Measurements from ENCODE around the gene CEP70.
"Not testable (repeated sequence)": the region's sequence is repeated elsewhere in the genome, so short reads cannot be mapped to it uniquely, and the experiment has no call there.

Gene CEP70

GRCh38 chr3:138461896-138462295 is 132.2 kb downstream of the CEP70 start:
- no peaks in the 10 kb centered on the region for H3K36me3 Mint-ChIP-seq (ENCODE audit: low read depth)
- no peak overlapping the region for H3K27ac Mint-ChIP-seq
- no peaks in the 10 kb centered on the region for H3K9me3 Mint-ChIP-seq
- no peak overlapping the region for H3K4me3 Mint-ChIP-seq
- H3K4me1 Mint-ChIP-seq, result no peaks in the 10 kb centered on the region
- H3K27me3 Mint-ChIP-seq, result peaks cover 4% of the 10 kb centered on the region
- DNase-seq (no peak), ATAC-seq (no peak)

GRCh38 chr3:138461246-138461645 is 132.8 kb downstream of the CEP70 start:
- ATAC-seq (no peak), DNase-seq (no peak)
- Mint-ChIP-seq H3K27me3 (peaks cover 2% of the 10 kb centered on the region), H3K27ac (no peak overlapping the region), H3K36me3 (ENCODE audit: low read depth) (no peaks in the 10 kb centered on the region), H3K4me3 (no peak overlapping the region), H3K4me1 (no peaks in the 10 kb centered on the region), H3K9me3 (no peaks in the 10 kb centered on the region)

- DNase-seq (no peak), ATAC-seq (no peak)
- H3K4me1 Mint-ChIP-seq, result no peaks in the 10 kb centered on the region
- H3K27me3 Mint-ChIP-seq, result peaks cover 2% of the 10 kb centered on the region
- H3K4me3 Mint-ChIP-seq, result no peak overlapping the region
- no peak overlapping the region for H3K27ac Mint-ChIP-seq
- no peaks in the 10 kb centered on the region for H3K36me3 Mint-ChIP-seq (ENCODE audit: low read depth)
- H3K9me3 Mint-ChIP-seq, result no peaks in the 10 kb centered on the region
These were observed 133.4 kb downstream of the CEP70 start for GRCh38 chr3:138460536-138461205.

GRCh38 chr3:138459619-138460535 is 134.2 kb downstream of the CEP70 start:
- no peak for ATAC-seq
- no peaks in the 10 kb centered on the region for H3K4me1 Mint-ChIP-seq
- no peaks in the 10 kb centered on the region for H3K36me3 Mint-ChIP-seq (ENCODE audit: low read depth)
- H3K4me3 Mint-ChIP-seq, result no peak overlapping the region
- no peaks in the 10 kb centered on the region for H3K9me3 Mint-ChIP-seq
- no peak overlapping the region for H3K27ac Mint-ChIP-seq
- H3K27me3 Mint-ChIP-seq, result peaks cover 2% of the 10 kb centered on the region
- DNase-seq, result no peak

- Mint-ChIP-seq H3K27me3 (peaks cover 2% of the 10 kb centered on the region), H3K9me3 (no peaks in the 10 kb centered on the region), H3K36me3 (ENCODE audit: low read depth) (no peaks in the 10 kb centered on the region), H3K4me1 (no peaks in the 10 kb centered on the region), H3K4me3 (no peak overlapping the region), H3K27ac (no peak overlapping the region)
- no peak for DNase-seq
- ATAC-seq, result no peak
These were observed 135.1 kb downstream of the CEP70 start for GRCh38 chr3:138458774-138459499.

GRCh38 chr3:138457863-138458735 is 136.0 kb downstream of the CEP70 start:
- H3K4me3 Mint-ChIP-seq, result no peak overlapping the region
- no peak overlapping the region for H3K27ac Mint-ChIP-seq
- H3K4me1 Mint-ChIP-seq, result no peaks in the 10 kb centered on the region
- H3K27me3 Mint-ChIP-seq, result peaks cover 3% of the 10 kb centered on the region
- no peaks in the 10 kb centered on the region for H3K9me3 Mint-ChIP-seq
- H3K36me3 Mint-ChIP-seq (ENCODE audit: low read depth), result no peaks in the 10 kb centered on the region
- no peak for ATAC-seq
- DNase-seq, result no peak

- no peak overlapping the region for H3K4me3 Mint-ChIP-seq
- DNase-seq (no peak), ATAC-seq (no peak)
- H3K27ac Mint-ChIP-seq, result no peak overlapping the region
- no peaks in the 10 kb centered on the region for H3K9me3 Mint-ChIP-seq
- H3K27me3 Mint-ChIP-seq, result peaks cover 1% of the 10 kb centered on the region
- no peaks in the 10 kb centered on the region for H3K36me3 Mint-ChIP-seq (ENCODE audit: low read depth)
- no peaks in the 10 kb centered on the region for H3K4me1 Mint-ChIP-seq
These were observed 136.8 kb downstream of the CEP70 start for GRCh38 chr3:138456961-138457862.

- Mint-ChIP-seq H3K4me1 (no peaks in the 10 kb centered on the region), H3K27ac (no peak overlapping the region), H3K27me3 (peaks cover 1% of the 10 kb centered on the region), H3K36me3 (ENCODE audit: low read depth) (no peaks in the 10 kb centered on the region), H3K9me3 (no peaks in the 10 kb centered on the region), H3K4me3 (no peak overlapping the region)
- ATAC-seq (no peak), DNase-seq (no peak)
These were observed 138.0 kb downstream of the CEP70 start for GRCh38 chr3:138455801-138456716.

GRCh38 chr3:138453940-138454339 is 140.1 kb downstream of the CEP70 start:
- not testable (repeated sequence) for H3K27me3 Mint-ChIP-seq; DNase-seq; H3K27ac Mint-ChIP-seq; H3K36me3 Mint-ChIP-seq (ENCODE audit: low read depth); ATAC-seq; H3K9me3 Mint-ChIP-seq; H3K4me1 Mint-ChIP-seq; H3K4me3 Mint-ChIP-seq

GRCh38 chr3:138452436-138452835 is 141.6 kb downstream of the CEP70 start:
- Mint-ChIP-seq H3K4me3 (no peak overlapping the region), H3K4me1 (no peaks in the 10 kb centered on the region), H3K9me3 (no peaks in the 10 kb centered on the region), H3K27me3 (peaks cover 1% of the 10 kb centered on the region), H3K27ac (no peak overlapping the region), H3K36me3 (ENCODE audit: low read depth) (no peaks in the 10 kb centered on the region)
- ATAC-seq (no peak), DNase-seq (no peak)

- Mint-ChIP-seq H3K36me3 (ENCODE audit: low read depth) (no peaks in the 10 kb centered on the region), H3K4me3 (no peak overlapping the region), H3K9me3 (no peaks in the 10 kb centered on the region), H3K4me1 (no peaks in the 10 kb centered on the region), H3K27me3 (peaks cover 1% of the 10 kb centered on the region), H3K27ac (no peak overlapping the region)
- DNase-seq, result no peak
- ATAC-seq, result no peak
These were observed 142.4 kb downstream of the CEP70 start for GRCh38 chr3:138451595-138452162.

- ATAC-seq (no peak), DNase-seq (no peak)
- Mint-ChIP-seq H3K4me1 (no peaks in the 10 kb centered on the region), H3K4me3 (no peak overlapping the region), H3K27ac (no peak overlapping the region), H3K36me3 (ENCODE audit: low read depth) (no peaks in the 10 kb centered on the region), H3K27me3 (peaks cover 1% of the 10 kb centered on the region), H3K9me3 (no peaks in the 10 kb centered on the region)
These were observed 143.2 kb downstream of the CEP70 start for GRCh38 chr3:138450704-138451424.
